GM12875 (cell line): ENCODE measurements around the gene TWF2.

ENCODE experiments used
- H3K4me3 ChIP-seq: one replicate; pipeline ENCODE4 v1.5.1; 2011; ENCODE audit warnings: low read depth, low read length, control low read depth
- TF ChIP-seq, protein P1 (sequence below): IDR thresholded peaks from 2 replicates; pipeline ENCODE4 v1.5.1; 2011; ENCODE audit warnings: low read depth, mild to moderate bottlenecking, control low read depth, inconsistent platforms, low read length, moderate library complexity, borderline replicate concordance; ENCODE audit not compliant: insufficient read depth

TWF2 gene

DNA sequence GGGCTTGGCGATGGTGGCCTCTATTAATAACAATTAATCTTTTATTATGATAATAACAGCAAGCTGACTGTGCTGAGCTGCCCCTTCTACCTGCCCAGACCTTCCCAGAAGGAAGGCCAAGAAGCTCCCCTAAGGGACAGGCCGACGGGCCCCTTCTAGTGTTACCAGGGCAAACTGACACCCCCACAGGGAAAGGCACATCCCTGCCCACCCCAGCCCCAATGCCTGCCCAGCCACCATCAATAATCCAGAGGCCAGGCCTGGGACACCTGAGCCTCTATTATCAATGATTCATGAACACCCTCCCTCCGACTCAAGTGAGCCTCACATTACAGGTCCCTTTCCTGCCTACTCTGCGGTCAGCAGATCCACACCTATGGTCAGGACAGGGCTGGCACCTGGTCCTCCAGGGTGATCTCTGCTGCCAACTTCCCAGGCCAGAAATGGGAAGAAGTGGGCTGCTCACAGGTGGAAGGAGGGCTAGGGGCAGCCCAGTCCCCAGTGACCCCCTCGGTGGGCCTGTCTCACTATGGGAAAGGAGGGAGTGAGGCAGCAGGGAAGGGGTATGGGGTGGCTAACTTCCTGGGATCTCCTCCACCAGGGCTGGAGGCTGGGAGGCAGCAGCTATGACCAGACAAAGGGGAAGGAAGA lies 1.8 kb downstream of the TWF2 start:
- H3K4me3 ChIP-seq, result peak overlapping the region; percentile 98
- TF ChIP-seq, protein P1, sequence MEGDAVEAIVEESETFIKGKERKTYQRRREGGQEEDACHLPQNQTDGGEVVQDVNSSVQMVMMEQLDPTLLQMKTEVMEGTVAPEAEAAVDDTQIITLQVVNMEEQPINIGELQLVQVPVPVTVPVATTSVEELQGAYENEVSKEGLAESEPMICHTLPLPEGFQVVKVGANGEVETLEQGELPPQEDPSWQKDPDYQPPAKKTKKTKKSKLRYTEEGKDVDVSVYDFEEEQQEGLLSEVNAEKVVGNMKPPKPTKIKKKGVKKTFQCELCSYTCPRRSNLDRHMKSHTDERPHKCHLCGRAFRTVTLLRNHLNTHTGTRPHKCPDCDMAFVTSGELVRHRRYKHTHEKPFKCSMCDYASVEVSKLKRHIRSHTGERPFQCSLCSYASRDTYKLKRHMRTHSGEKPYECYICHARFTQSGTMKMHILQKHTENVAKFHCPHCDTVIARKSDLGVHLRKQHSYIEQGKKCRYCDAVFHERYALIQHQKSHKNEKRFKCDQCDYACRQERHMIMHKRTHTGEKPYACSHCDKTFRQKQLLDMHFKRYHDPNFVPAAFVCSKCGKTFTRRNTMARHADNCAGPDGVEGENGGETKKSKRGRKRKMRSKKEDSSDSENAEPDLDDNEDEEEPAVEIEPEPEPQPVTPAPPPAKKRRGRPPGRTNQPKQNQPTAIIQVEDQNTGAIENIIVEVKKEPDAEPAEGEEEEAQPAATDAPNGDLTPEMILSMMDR, result no peak

DNA sequence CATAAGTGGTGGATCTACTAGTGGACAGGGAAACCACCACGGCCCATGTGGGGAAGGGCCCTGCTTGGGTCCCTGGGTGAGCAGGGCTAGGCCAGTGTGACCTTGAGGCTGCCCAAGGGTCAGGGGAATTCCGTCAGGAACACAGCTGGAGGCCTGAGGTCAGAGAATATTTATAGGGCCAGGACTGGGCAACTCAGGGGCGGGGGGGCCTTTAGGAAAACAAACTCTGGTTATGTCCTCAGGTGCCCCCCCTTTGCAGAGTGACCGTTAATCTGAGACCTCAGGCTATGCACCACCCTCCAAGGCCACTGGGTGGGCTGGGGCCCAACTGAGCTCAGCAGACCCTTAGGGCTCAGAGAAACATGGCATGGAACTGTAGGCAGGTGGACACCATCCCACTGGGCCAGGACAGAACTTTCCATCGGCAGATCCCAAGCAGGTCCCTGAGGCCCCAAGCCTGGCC lies 2.5 kb downstream of the TWF2 start:
- TF ChIP-seq, protein P1, result 0 out of 2 replicates have a peak, but pooled peaks have one; percentile 12
- no peak overlapping the region for H3K4me3 ChIP-seq

DNA sequence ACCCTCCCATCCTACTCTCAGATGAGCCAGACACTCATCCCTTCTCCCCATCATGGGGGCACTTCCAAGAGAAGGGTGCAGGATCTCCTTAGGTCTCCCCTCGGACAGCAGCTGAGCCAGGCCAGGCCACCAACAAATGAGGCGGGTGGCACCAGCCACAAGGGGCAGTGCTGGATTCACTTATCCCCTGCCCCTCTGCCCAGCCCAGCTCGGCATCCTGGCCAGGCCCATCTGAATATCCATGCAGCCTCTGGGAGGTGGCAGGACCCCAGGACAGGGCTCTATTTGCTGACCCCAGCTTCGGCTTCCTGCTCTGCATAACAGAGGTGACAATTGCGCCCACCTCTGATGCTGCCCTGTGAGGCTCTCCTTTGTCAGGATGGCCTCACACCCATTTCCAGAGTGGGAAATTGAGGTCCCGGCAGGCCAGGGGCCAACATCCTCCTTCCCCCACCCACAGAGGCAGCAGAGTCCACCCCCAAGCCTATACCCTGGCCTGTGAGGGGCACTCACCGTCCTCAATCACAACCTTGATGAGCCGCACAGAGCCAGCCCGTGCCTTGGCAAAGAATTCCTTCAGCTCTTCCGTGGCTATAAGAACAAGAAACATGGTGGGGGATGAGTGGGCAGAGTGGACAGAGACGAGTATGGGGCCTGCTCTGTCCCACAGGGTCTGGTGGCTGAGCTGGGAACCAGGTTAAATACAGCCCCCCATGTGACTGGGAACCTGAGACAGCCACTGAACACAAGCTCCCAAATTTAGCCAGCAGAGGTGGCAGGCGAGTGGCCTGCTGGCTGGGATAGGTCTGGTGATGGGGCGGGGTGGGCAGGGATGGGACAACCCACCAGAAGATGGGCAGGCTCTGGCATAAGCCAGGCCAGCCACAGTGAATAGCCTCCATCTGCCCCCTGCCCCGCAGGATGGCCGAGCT lies 4.2 kb downstream of the TWF2 start:
- no peak overlapping the region for H3K4me3 ChIP-seq
- TF ChIP-seq, protein P1, result no peak

DNA sequence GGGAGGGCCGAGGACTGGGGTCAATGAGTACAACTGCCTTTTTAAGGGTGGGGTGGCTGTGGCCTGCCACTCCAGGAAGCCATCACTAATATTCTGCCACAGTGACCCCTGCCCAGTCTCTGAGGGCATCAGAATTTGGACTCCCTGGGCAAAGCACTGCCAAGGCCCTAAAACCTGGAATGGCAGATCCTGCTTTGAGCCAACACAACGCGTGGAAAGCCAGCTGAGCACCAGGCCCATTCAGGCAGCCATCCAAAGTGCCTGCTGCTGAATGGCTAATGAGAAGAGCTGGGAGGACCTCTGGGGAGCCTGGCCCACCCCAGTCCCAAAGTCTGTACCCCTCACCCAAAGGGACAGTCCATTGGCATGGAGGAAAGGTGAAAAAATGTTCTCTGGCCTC lies 5.0 kb downstream of the TWF2 start:
- H3K4me3 ChIP-seq, result no peak overlapping the region
- TF ChIP-seq, protein P1, result no peak

DNA sequence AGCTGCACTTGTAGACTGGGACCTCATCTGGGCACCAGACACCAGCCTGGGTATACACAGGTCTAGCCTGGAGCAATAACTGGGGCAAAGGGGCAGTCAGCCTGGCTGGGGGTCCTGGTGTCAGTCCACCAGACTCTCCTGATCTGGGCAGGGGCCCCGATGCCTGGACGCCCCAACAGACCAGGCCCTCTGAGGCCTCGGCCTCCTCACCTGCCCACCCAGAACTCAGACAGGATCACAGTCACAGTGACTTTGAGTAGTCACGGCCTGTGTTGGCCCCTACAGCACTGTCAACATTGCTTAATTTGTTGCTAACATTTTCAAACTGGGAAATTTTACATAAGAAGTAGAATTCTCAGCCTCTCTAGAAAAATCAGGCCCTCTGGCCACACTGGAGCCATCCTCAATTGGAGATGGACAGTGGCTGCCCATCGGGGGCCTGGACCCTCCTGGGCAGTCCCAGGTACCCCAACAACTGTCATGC lies 5.8 kb downstream of the TWF2 start:
- TF ChIP-seq, protein P1, result no peak
- H3K4me3 ChIP-seq, result no peak overlapping the region

DNA sequence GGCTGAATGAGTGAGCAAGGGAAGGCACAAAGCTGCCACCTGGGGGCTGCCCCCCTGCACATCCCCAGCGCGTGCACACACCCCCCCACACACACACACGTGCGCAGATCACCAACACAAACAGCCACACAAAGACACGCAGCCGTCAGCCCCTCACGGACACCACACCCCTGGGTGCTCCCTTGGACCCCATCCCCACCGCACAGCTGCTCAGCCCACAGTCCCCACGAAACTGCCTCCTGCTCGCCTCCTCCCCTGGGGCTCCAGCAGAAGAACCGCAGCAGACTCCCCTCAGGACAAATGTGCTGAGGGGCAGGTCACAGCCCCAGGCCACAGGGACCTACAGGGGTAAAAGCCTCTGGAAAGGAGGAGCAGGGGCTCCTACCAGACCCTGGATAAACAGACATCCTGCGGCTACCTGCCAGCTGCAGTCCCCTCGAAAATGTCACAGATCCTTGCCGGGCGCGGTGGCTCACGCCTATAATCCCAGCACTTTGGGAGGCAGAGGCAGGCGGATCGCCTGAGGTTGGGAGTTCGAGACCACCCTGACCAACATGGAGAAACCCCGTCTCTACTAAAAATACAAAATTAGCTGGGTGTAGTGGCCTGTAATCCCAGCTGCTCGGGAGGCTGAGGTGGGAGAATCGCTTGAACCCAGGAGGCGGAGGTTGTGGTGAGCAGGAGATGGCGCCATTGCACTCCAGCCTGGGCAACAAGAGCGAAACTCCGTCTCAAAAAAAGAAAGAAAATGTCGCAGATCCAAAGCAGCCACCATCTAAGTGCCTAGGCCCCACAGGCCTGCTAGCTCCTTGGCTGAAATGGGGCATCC lies 6.5 kb downstream of the TWF2 start:
- no peak overlapping the region for H3K4me3 ChIP-seq
- TF ChIP-seq, protein P1, result no peak
